NT2/D1 (cell line): ENCODE measurements around the gene CENPX.
A peak's percentile ranks its signal among the peaks of the same experiment; 100 is the strongest.

ENCODE experiments used
- DNase-seq: peaks from one replicate; pipeline ENCODE4 v3.0.0-alpha.2; 2011; ENCODE audit warnings: low read depth, low spot score
- H3K27me3 ChIP-seq: 2 replicates; pipeline ENCODE4 v1.6.0; 2011; ENCODE audit warnings: mild to moderate bottlenecking; ENCODE audit not compliant: insufficient read length, insufficient read depth
- H3K36me3 ChIP-seq: 2 replicates; pipeline ENCODE4 v1.6.1; 2011; ENCODE audit warnings: mild to moderate bottlenecking, low read length, mixed read lengths; ENCODE audit not compliant: insufficient read depth, insufficient read length
- H3K4me1 ChIP-seq: 2 replicates; pipeline ENCODE4 v1.5.1; 2011; ENCODE audit not compliant: insufficient read depth, insufficient read length
- H3K4me3 ChIP-seq: 2 replicates; pipeline ENCODE4 v1.5.1; 2011; ENCODE audit warnings: low read depth; ENCODE audit not compliant: insufficient read length
- H3K9ac ChIP-seq: 2 replicates; pipeline ENCODE4 v1.6.0; 2011; ENCODE audit warnings: low read depth; ENCODE audit not compliant: insufficient read length
- H3K9me3 ChIP-seq: 2 replicates; pipeline ENCODE4 v1.5.1; 2011; ENCODE audit warnings: mild to moderate bottlenecking, low read length; ENCODE audit not compliant: insufficient read depth
- SUZ12 ChIP-seq: IDR thresholded peaks from 2 replicates; pipeline ENCODE4 v1.6.1; 2011; ENCODE audit not compliant: insufficient read length, insufficient read depth; ENCODE audit errors: extremely low read depth
- YY1 ChIP-seq: IDR thresholded peaks from 2 replicates; pipeline ENCODE4 v1.6.1; 2011; ENCODE audit not compliant: insufficient read length, insufficient read depth
- ZNF274 ChIP-seq: IDR thresholded peaks from 2 replicates; pipeline ENCODE4 v1.6.1; 2011; ENCODE audit warnings: mild to moderate bottlenecking, low read depth, low read length

CENPX gene

GRCh38 chr17:82031303-82031884 lies 8.7 kb upstream of the CENPX start, which contains the start of gene RAC3:
Gene RAC3 (plus strand): TSS chr17:82031678. CDS start chr17:82031762, 84 bp downstream.
- peak within 1 kb of the TSS; percentile 73 for H3K4me3 ChIP-seq
- no peak for DNase-seq
- H3K36me3 ChIP-seq = peaks cover 54% of the 10 kb centered on the region
- H3K4me1 ChIP-seq = peaks cover 35% of the 10 kb centered on the region
- H3K9ac ChIP-seq = peak within 1 kb of the TSS; percentile 93
- H3K9me3 ChIP-seq = no peaks in the 10 kb centered on the region
- peaks cover 10% of the 10 kb centered on the region for H3K27me3 ChIP-seq
- TF ChIP-seq YY1 (no peak), SUZ12 (no peak), ZNF274 (no peak)

GRCh38 chr17:82030470-82031302 lies 8.0 kb upstream of the CENPX start:
- Histone ChIP-seq H3K9ac (peak overlapping the region; percentile 84), H3K27me3 (peaks cover 6% of the 10 kb centered on the region), H3K4me3 (peak overlapping the region; percentile 54), H3K9me3 (no peaks in the 10 kb centered on the region), H3K4me1 (peaks cover 29% of the 10 kb centered on the region), H3K36me3 (peaks cover 54% of the 10 kb centered on the region)
- TF ChIP-seq ZNF274 = no peak
- no peak for TF ChIP-seq SUZ12
- no peak for TF ChIP-seq YY1
- peak; percentile 63 for DNase-seq

- peaks cover 28% of the 10 kb centered on the region for H3K4me1 ChIP-seq
- peaks cover 6% of the 10 kb centered on the region for H3K27me3 ChIP-seq
- H3K9ac ChIP-seq = peak overlapping the region; percentile 84
- TF ChIP-seq YY1 = no peak
- TF ChIP-seq SUZ12 = no peak
- TF ChIP-seq ZNF274 = no peak
- no peak for DNase-seq
- no peaks in the 10 kb centered on the region for H3K9me3 ChIP-seq
- H3K36me3 ChIP-seq = peaks cover 51% of the 10 kb centered on the region
- peak overlapping the region; percentile 54 for H3K4me3 ChIP-seq
Observed at GRCh38 chr17:82029990-82030469, 7.4 kb upstream of the CENPX start.

- Histone ChIP-seq H3K4me3 (no peak overlapping the region), H3K9ac (peak overlapping the region; percentile 84), H3K27me3 (peaks cover 11% of the 10 kb centered on the region), H3K36me3 (peaks cover 47% of the 10 kb centered on the region), H3K9me3 (no peaks in the 10 kb centered on the region), H3K4me1 (peaks cover 33% of the 10 kb centered on the region)
- DNase-seq = no peak
- no peak for TF ChIP-seq ZNF274
- TF ChIP-seq YY1 = no peak
- TF ChIP-seq SUZ12 = no peak
Observed at GRCh38 chr17:82029391-82029790, 6.7 kb upstream of the CENPX start.

- H3K36me3 ChIP-seq = peaks cover 47% of the 10 kb centered on the region
- TF ChIP-seq YY1 (no peak), ZNF274 (no peak), SUZ12 (no peak)
- DNase-seq = no peak
- H3K4me3 ChIP-seq = no peak overlapping the region
- no peak overlapping the region for H3K9ac ChIP-seq
- no peaks in the 10 kb centered on the region for H3K9me3 ChIP-seq
- peaks cover 16% of the 10 kb centered on the region for H3K27me3 ChIP-seq
- H3K4me1 ChIP-seq = peaks cover 32% of the 10 kb centered on the region
Observed at GRCh38 chr17:82028966-82029365, 6.3 kb upstream of the CENPX start.

- H3K27me3 ChIP-seq = peaks cover 21% of the 10 kb centered on the region
- no peak overlapping the region for H3K9ac ChIP-seq
- H3K9me3 ChIP-seq = no peaks in the 10 kb centered on the region
- H3K4me1 ChIP-seq = peaks cover 32% of the 10 kb centered on the region
- peaks cover 41% of the 10 kb centered on the region for H3K36me3 ChIP-seq
- TF ChIP-seq YY1 = no peak
- TF ChIP-seq SUZ12 = no peak
- no peak for TF ChIP-seq ZNF274
- H3K4me3 ChIP-seq = no peak overlapping the region
- DNase-seq = no peak
Observed at GRCh38 chr17:82028246-82028645, 5.6 kb upstream of the CENPX start.

- no peak for DNase-seq
- Histone ChIP-seq H3K36me3 (peaks cover 38% of the 10 kb centered on the region), H3K9me3 (no peaks in the 10 kb centered on the region), H3K9ac (peak overlapping the region; percentile 25), H3K4me3 (no peak overlapping the region), H3K4me1 (peaks cover 31% of the 10 kb centered on the region), H3K27me3 (peaks cover 21% of the 10 kb centered on the region)
- TF ChIP-seq YY1 (no peak), ZNF274 (no peak), SUZ12 (no peak)
Observed at GRCh38 chr17:82025401-82026107, 2.9 kb upstream of the CENPX start.
